Motor neuron (in vitro differentiated cells): ENCODE measurements around the gene ETS2. TPM values are rescaled to one million over a fixed set of nuclear protein-coding genes. Genes with fewer than 3 reads are reported as not detected.

Experiments used
- ATAC-seq, 8 experiments: fragments of 200-7000 bp; cut with Tn5 transposase; replicated peaks in 6 of 8; 2 replicates each; pipeline ENCODE4 v1.8.0; 2021; ENCODE audit warnings: mild to moderate bottlenecking in 8 of 8, moderate library complexity in 8 of 8
- H3K27ac ChIP-seq, 2 donors: fragments of 250-450 bp; sonication (Bioruptor Pico); 2 replicates each; pipeline ENCODE4 v1.9.0; 2021; ENCODE audit warnings: antibody characterized with exemption in 2 of 2, mild to moderate bottlenecking in 2 of 2, moderate library complexity in 1 of 2
- H3K4me1 ChIP-seq, 2 donors: fragments of 250-450 bp; sonication (Bioruptor Pico); replicated peaks in 1 of 2; 2 replicates each; pipeline ENCODE4 v1.6.1; 2021; ENCODE audit warnings: antibody characterized with exemption in 2 of 2, mild to moderate bottlenecking in 2 of 2, moderate library complexity in 1 of 2
- H3K4me3 ChIP-seq, 5 donors: fragments of 250-450 bp; sonication (Bioruptor Pico); 2 replicates each; pipeline ENCODE4 v1.9.0; 2021; ENCODE audit warnings: antibody characterized with exemption in 5 of 5, mild to moderate bottlenecking in 5 of 5, moderate library complexity in 4 of 5
- WGBS, 10 experiments: fragments of 450-650 bp; shearing (Covaris generic); methylation state at CpG; one replicate each; pipeline ENCODE4 v1.0.0; 2022; 5-methylcytosine and 5-hydroxymethylcytosine counted together
- in situ Hi-C, 9 experiments: fragments of 400-800 bp; cut with MboI; loops; one replicate each; pipeline ENCODE4 v1.15.0; 2021; ENCODE audit warnings: low sequenced_read_pairs in 9 of 9, low pct_unique_long_range_greater_than_20kb in 2 of 9; ENCODE audit not compliant: unreplicated experiment in 9 of 9
- total RNA-seq, 8 experiments: library from RNA; unstranded; fragments of 300-600 nt; gene quantifications; 2 replicates each; pipeline versions ENCODE4 v1.2.3 to v1.2.4, GENCODE V29; 2022

ETS2 gene
- total RNA-seq, 8 experiments from 2014 or later = 6.4 to 44.1 (median 9.2) TPM

DNA sequence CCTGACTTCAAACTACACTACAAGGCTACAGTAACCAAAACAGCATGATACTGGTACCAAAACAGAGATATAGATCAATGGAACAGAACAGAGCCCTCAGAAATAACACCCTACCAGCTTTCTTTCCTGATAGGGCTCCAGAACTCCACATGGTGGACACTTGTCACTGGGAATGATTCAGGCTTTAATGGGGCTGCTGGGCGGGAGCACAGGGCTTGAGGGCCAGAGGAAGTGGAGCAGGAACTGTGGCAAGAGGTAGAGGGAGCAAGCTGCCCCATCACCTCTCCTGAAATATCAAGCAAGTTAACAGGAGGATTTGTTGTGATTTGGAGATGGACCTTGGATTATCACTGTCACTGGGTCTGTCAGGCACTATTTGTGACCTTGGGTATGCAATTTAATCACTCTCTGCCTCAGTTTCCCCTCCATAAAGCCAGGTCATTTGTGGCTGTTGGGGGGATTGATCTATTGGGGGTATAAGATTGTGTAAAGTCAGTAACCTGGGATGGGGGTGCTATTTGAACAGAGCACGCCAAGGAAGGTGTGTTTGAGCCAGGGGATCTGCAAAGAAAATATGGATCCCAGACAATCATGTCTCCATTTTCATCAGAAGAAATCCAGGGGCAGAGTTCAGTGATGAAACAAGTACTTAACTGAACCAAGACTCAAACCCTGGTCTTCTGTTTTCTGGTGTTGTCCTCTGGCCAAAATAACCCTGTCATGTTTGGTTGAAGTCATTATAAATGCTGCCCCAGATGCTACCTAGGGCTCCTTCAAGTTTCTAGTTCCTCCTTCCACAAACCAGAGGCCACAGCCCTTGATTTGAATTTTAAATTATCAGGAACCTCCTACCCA, 25.2 kb downstream of the ETS2 start:
- peaks cover 0 to 5% of the 10 kb centered on the region in 2 donors for H3K4me1 ChIP-seq
- no peak overlapping the region for H3K4me3 ChIP-seq
- in situ Hi-C loops = no loop called here
- WGBS, 10 experiments = 67 to 100% (median 95%) methylated on average over 1 to 2 of the region's 2 CpGs; no CpG with 5 or more reads in 4 of the 10 experiments
- H3K27ac ChIP-seq = no peak overlapping the region
- no peak for ATAC-seq

- in situ Hi-C loops = no loop called here
- H3K4me1 ChIP-seq = peaks cover 0 to 5% of the 10 kb centered on the region in 2 donors
- ATAC-seq = peak; percentile 70 to 97 (median 92)
- no peak overlapping the region for H3K27ac ChIP-seq
- no peak overlapping the region for H3K4me3 ChIP-seq
- 25 to 90% (median 77%) methylated on average over 2 to 6 of the region's 7 CpGs; no CpG with 5 or more reads in 2 of the 10 experiments for WGBS, 10 experiments
These were observed 26.1 kb downstream of the ETS2 start for GRCh38 chr21:38831526-38832467.

GRCh38 chr21:38832664-38833063, 26.9 kb downstream of the ETS2 start:
- in situ Hi-C loops = no loop called here
- ATAC-seq = no peak
- WGBS, 10 experiments = 86 to 100% (median 92%) methylated on average over 1 to 3 of the region's 3 CpGs; no CpG with 5 or more reads in 6 of the 10 experiments
- Histone ChIP-seq H3K27ac (no peak overlapping the region), H3K4me3 (no peak overlapping the region), H3K4me1 (peaks cover 0 to 5% of the 10 kb centered on the region in 2 donors)

GRCh38 chr21:38833117-38833516, 27.4 kb downstream of the ETS2 start:
- ATAC-seq = no peak
- in situ Hi-C loops = no loop called here
- WGBS, 10 experiments = 50 to 100% (median 83%) methylated on average over 1 to 3 of the region's 3 CpGs; no CpG with 5 or more reads in 5 of the 10 experiments

DNA sequence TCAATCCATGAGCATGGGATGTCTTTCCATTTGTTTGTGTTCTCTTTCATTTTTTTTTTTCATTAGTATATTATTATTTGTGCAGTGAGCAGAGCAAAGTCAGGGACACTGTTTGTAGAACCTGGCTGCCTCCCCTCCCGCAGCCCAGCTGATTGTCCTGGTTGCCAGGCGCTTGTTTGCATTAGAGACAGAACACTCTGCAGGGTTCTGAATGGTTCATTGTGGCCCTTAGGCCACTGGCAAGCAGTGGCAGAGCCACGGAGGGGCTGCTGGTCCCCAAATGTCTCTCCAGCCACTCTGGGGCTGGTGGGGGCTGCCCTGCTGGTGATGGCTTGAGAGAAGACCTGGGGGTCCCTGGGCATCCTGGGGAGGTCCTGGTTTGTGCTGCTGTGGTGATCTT, 29.0 kb downstream of the ETS2 start:
- H3K4me3 ChIP-seq = no peak overlapping the region
- no peak overlapping the region for H3K27ac ChIP-seq
- peak in 2 of 8 experiments; percentile 53 to 96 for ATAC-seq
- WGBS, 10 experiments = 14 to 100% (median 80%) methylated on average over 1 to 3 of the region's 3 CpGs; no CpG with 5 or more reads in 2 of the 10 experiments
- in situ Hi-C loops = no loop called here
- H3K4me1 ChIP-seq = peaks cover 0 to 5% of the 10 kb centered on the region in 2 donors

More at GRCh38 chr21:38833117-38833516, 27.4 kb downstream of the ETS2 start:
- H3K4me1 ChIP-seq = peaks cover 0 to 5% of the 10 kb centered on the region in 2 donors
- H3K27ac ChIP-seq = no peak overlapping the region
- no peak overlapping the region for H3K4me3 ChIP-seq

- WGBS, 10 experiments = 73 to 92% (median 82%) methylated on average over 2 to 4 of the region's 5 CpGs; no CpG with 5 or more reads in 2 of the 10 experiments
- in situ Hi-C loops = no loop called here
- Histone ChIP-seq H3K27ac (no peak overlapping the region), H3K4me3 (no peak overlapping the region), H3K4me1 (no peaks in the 10 kb centered on the region)
- no peak for ATAC-seq
These were observed 32.2 kb downstream of the ETS2 start for GRCh38 chr21:38837806-38838461.

DNA sequence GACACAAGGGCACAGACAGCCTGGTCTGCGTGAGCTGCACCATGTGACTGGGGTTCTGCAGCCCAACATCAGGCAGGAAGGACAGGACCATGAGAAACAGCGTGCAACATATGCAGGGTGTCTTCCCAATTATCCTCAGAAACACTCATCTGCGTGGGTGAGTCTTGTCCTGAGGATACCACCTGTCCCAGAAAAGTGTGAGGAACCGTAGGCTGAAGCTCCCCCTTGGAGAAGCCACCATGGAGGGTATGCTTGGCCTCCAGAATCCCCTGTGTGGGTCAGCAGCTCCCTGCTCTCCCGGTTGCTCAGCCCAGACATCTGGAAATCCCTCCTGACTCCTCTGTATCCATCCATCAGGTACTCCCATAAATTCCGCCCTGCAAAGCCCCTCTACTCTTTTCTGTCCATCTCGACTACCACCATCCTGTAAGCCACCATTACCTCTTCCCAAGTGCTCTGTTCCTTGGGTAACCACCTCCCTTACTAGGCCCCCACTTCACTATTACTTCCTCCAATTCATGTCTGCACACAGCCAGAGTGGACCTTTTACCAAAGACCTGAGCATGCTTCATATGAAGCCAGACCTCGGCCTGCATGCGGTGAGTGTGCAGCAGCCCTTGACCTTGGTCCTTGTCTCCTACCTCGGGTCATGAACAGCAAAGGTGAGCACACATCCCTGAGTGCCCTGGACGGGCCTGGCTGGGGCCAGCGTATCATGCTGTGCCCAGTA, 33.0 kb downstream of the ETS2 start:
- in situ Hi-C loops = no loop called here
- WGBS, 10 experiments = 78 to 94% (median 86%) methylated on average over 2 to 7 of the region's 12 CpGs; no CpG with 5 or more reads in 2 of the 10 experiments
- Histone ChIP-seq H3K4me3 (no peak overlapping the region), H3K27ac (no peak overlapping the region), H3K4me1 (no peaks in the 10 kb centered on the region)
- ATAC-seq = no peak

GRCh38 chr21:38839328-38840286, 33.9 kb downstream of the ETS2 start:
- Histone ChIP-seq H3K4me1 (no peaks in the 10 kb centered on the region), H3K4me3 (no peak overlapping the region), H3K27ac (no peak overlapping the region)
- ATAC-seq = peak in 3 of 8 experiments; percentile 27 to 60 (median 47)
- in situ Hi-C loops = no loop called here
- 31 to 100% (median 71%) methylated on average over 2 to 8 of the region's 9 CpGs; no CpG with 5 or more reads in 2 of the 10 experiments for whole genome bisulfite sequencing, 10 experiments

DNA sequence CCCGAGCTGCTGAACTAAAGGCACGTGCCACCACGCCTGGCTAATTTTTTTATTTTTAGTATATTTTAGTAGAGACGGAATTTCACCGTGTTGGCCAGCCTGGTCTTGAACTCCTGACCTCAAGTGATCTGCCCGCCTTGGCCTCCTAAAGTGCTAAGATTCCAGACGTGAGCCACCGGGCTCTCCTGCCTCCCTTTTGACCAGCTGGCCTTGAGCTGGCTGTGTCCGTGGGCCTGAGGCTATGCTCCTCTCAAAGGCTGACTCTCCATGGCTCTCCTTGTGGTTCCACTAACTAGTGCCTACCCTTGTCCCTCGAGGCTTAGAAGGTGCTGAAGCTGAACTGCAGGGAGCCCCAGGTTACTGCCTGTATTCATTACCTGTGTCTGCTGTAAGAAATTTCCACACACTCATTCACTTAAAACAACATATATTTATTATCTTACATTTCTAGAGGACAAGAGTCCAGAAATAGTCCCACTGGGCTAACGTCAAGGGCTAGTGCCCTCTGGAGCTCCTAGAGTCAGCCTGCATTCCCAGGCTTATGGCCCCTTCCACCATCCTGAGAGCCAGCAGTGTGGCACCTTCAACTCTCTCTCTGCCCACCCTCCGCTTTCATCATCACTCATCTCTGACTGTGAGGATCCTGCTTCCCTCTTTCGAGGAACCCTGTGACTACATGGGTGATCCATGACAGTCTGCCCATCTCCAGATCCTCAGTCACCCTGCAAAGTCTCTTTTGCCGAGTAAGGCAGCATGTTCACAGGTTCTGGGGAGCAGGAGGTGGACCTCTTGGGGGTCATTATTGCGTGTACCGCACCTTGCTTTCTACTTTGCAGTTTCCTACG, 34.9 kb downstream of the ETS2 start:
- in situ Hi-C loops = no loop called here
- 54 to 100% (median 94%) methylated on average over 3 to 7 of the region's 17 CpGs; no CpG with 5 or more reads in 1 of the 10 experiments for whole genome bisulfite sequencing, 10 experiments
- H3K4me3 ChIP-seq = no peak overlapping the region
- no peak for ATAC-seq
- H3K27ac ChIP-seq = no peak overlapping the region
- no peaks in the 10 kb centered on the region for H3K4me1 ChIP-seq

- no peaks in the 10 kb centered on the region for H3K4me1 ChIP-seq
- no peak for ATAC-seq
- H3K27ac ChIP-seq = no peak overlapping the region
- no peak overlapping the region for H3K4me3 ChIP-seq
- 94 to 100% (median 94%) methylated on average over 2 of the region's 2 CpGs; no CpG with 5 or more reads in 7 of the 10 experiments for WGBS, 10 experiments
- in situ Hi-C loops = no loop called here
These were observed 35.7 kb downstream of the ETS2 start for GRCh38 chr21:38841472-38841871.
